CD14-positive monocyte (primary cell): ENCODE data around the gene DIPK1C. TPM values are rescaled to one million over a fixed set of nuclear protein-coding genes. Genes with fewer than 3 reads are reported as not detected.

Experiments used
- DNase-seq, 3 donors: peaks; one replicate each; pipeline ENCODE4 v3.0.0-alpha.2; 2011 to 2022
- H2AFZ ChIP-seq: 2 replicates; pipeline ENCODE4 v1.6.0; 2012; ENCODE audit warnings: mild to moderate bottlenecking, low read depth, low read length, inconsistent platforms; ENCODE audit not compliant: insufficient read depth, poor library complexity, severe bottlenecking
- H3K27ac ChIP-seq, 2 donors: 1 replicate in 1 of 2; 2 replicates in 1 of 2; pipeline ENCODE4 v1.5.1; 2012 to 2013; ENCODE audit warnings: low read length in 2 of 2, control low read depth in 1 of 2, inconsistent platforms in 1 of 2, low read depth in 1 of 2, mild to moderate bottlenecking in 1 of 2
- H3K27me3 ChIP-seq, 2 donors: one replicate each; pipeline versions ENCODE4 v1.6.0 to v1.6.1; 2011 to 2013; ENCODE audit warnings: low read length in 2 of 2; ENCODE audit not compliant: control insufficient read depth in 2 of 2, insufficient read depth in 2 of 2
- H3K36me3 ChIP-seq, 2 donors: replicated peaks in 1 of 2; 1 replicate in 1 of 2; 2 replicates in 1 of 2; pipeline versions ENCODE4 v1.5.1 to v1.6.1; 2012 to 2013; ENCODE audit warnings: low read length in 2 of 2, control low read depth in 1 of 2, inconsistent platforms in 1 of 2, mild to moderate bottlenecking in 1 of 2; ENCODE audit not compliant: insufficient read depth in 2 of 2, control insufficient read depth in 1 of 2
- H3K4me1 ChIP-seq, 2 donors: 1 replicate in 1 of 2; 2 replicates in 1 of 2; pipeline versions ENCODE4 v1.5.1 to v1.6.1; 2012 to 2013; ENCODE audit warnings: low read length in 2 of 2, control low read depth in 1 of 2, inconsistent platforms in 1 of 2, mild to moderate bottlenecking in 1 of 2, moderate library complexity in 1 of 2; ENCODE audit not compliant: insufficient read depth in 2 of 2, control insufficient read depth in 1 of 2
- H3K4me2 ChIP-seq: replicated peaks from 2 replicates; pipeline ENCODE3; 2012; ENCODE audit warnings: low read length, moderate library complexity, mild to moderate bottlenecking; ENCODE audit not compliant: poor library complexity, severe bottlenecking; ENCODE audit errors: extremely low read depth
- H3K4me3 ChIP-seq, 3 experiments: fragments of 200-600 bp in 1 of 3; sonication (generic) in 1 of 3; replicated peaks in 1 of 3; 1 replicate in 2 of 3; 2 replicates in 1 of 3; pipeline ENCODE4 v1.5.1; 2011 to 2013; ENCODE audit warnings: low read length in 3 of 3, mild to moderate bottlenecking in 3 of 3, control low read depth in 2 of 3, low read depth in 2 of 3, inconsistent platforms in 1 of 3, moderate library complexity in 1 of 3
- H3K79me2 ChIP-seq: 2 replicates; pipeline ENCODE4 v1.6.0; 2012; ENCODE audit warnings: mild to moderate bottlenecking, control low read depth, inconsistent platforms, low read length, moderate library complexity; ENCODE audit not compliant: insufficient read depth
- H3K9ac ChIP-seq: 2 replicates; pipeline ENCODE4 v1.6.0; 2017; ENCODE audit warnings: low read length, mild to moderate bottlenecking; ENCODE audit not compliant: insufficient read depth, poor library complexity, severe bottlenecking
- H3K9me3 ChIP-seq, 2 donors: replicated peaks in 1 of 2; 1 replicate in 1 of 2; 2 replicates in 1 of 2; pipeline versions ENCODE4 v1.5.1 to v1.6.1; 2012 to 2013; ENCODE audit warnings: low read length in 2 of 2, control low read depth in 1 of 2; ENCODE audit not compliant: control insufficient read depth in 1 of 2, insufficient read depth in 1 of 2
- H4K20me1 ChIP-seq: 2 replicates; pipeline ENCODE4 v1.6.0; 2012; ENCODE audit warnings: mild to moderate bottlenecking, low read length, control low read depth, moderate library complexity; ENCODE audit not compliant: insufficient read depth
- H3K27ac Mint-ChIP-seq, 7 donors: one replicate each; pipeline ENCODE4 v1.8.0; 2020; ENCODE audit warnings: mild to moderate bottlenecking in 7 of 7, mixed read lengths in 7 of 7, moderate library complexity in 6 of 7, inconsistent platforms in 2 of 7
- H3K27me3 Mint-ChIP-seq, 3 donors: one replicate each; pipeline ENCODE4 v1.8.0; 2021 to 2022; ENCODE audit warnings: low read depth in 3 of 3, mild to moderate bottlenecking in 3 of 3, mixed read lengths in 3 of 3, moderate library complexity in 3 of 3, inconsistent platforms in 1 of 3
- H3K36me3 Mint-ChIP-seq, 2 donors: one replicate each; pipeline ENCODE4 v1.8.0; 2020; ENCODE audit warnings: mixed read lengths in 2 of 2, inconsistent platforms in 1 of 2, mild to moderate bottlenecking in 1 of 2
- H3K4me1 Mint-ChIP-seq: one replicate; pipeline ENCODE4 v1.8.0; 2020; ENCODE audit warnings: mild to moderate bottlenecking, mixed read lengths
- H3K4me3 Mint-ChIP-seq, 2 donors: one replicate each; pipeline ENCODE4 v1.8.0; 2020; ENCODE audit warnings: mild to moderate bottlenecking in 2 of 2, mixed read lengths in 2 of 2, moderate library complexity in 1 of 2
- H3K9me3 Mint-ChIP-seq, 7 donors: one replicate each; pipeline ENCODE4 v1.8.0; 2020 to 2022; ENCODE audit warnings: mixed read lengths in 7 of 7, mild to moderate bottlenecking in 6 of 7, moderate library complexity in 6 of 7, inconsistent platforms in 2 of 7
- WGBS: methylation state at CpG from one replicate; pipeline ENCODE4 v1.1.5; 2013; ENCODE audit warnings: missing lambda C conversion rate; ENCODE audit not compliant: insufficient coverage; 5-methylcytosine and 5-hydroxymethylcytosine counted together
- intact Hi-C, 2 donors: fragments of 100-400 bp; cut with micrococcal nuclease; formaldehyde crosslinking; loops; one replicate each; pipeline versions ENCODE4 v1.15.0 to v1.15.1; 2023
- polyA plus RNA-seq, 3 donors: library from polyadenylated mRNA; depleted of rRNA in 1 of 3; unstranded in 2 of 3; stranded (reverse) in 1 of 3; fragments of 300-500 nt in 2 of 3; fragments of >200 nt in 1 of 3; fragmentation: Illumina TruSeq in 2 of 3; gene quantifications; 1 replicate in 2 of 3; 2 replicates in 1 of 3; pipeline ENCODE4 v1.2.3, GENCODE V29; 2012 to 2021
- TF ChIP-seq, protein P1 (sequence below): fragments of 200-600 bp; IDR thresholded peaks from one replicate; pipeline ENCODE4 v1.8.0; 2022; ENCODE audit warnings: antibody characterized with exemption, mild to moderate bottlenecking

DIPK1C gene
- polyA plus RNA-seq, 3 donors: not detected

GRCh38 chr18:74455386-74455785 lies 1.7 kb downstream of the DIPK1C start:
- Mint-ChIP-seq H3K27me3 (peaks cover 58 to 72% (median 65%) of the 10 kb centered on the region in 3 donors), H3K36me3 (peaks cover 4 to 6% of the 10 kb centered on the region in 2 donors)

GRCh38 chr18:74454279-74454751 lies 2.8 kb downstream of the DIPK1C start:
- peaks cover 8% of the 10 kb centered on the region for H3K4me1 Mint-ChIP-seq
- peaks cover 0 to 6% (median 5%) of the 10 kb centered on the region in 7 donors for H3K9me3 Mint-ChIP-seq
- Histone ChIP-seq H3K4me2 (no peak overlapping the region), H3K36me3 (no peaks in the 10 kb centered on the region), H3K9ac (no peak overlapping the region), H3K79me2 (no peaks in the 10 kb centered on the region), H3K27ac (no peak overlapping the region), H2AFZ (no peak overlapping the region), H4K20me1 (no peaks in the 10 kb centered on the region), H3K4me3 (no peak overlapping the region), H3K27me3 (peaks cover 32 to 57% of the 10 kb centered on the region in 2 donors), H3K9me3 (peaks cover 0 to 14% of the 10 kb centered on the region in 2 donors), H3K4me1 (peaks cover 6 to 9% of the 10 kb centered on the region in 2 donors)
- intact Hi-C loops: no loop called here
- WGBS: 100% methylated on average over 2 of the region's 9 CpGs
- no peak for DNase-seq
- no peak overlapping the region for H3K27ac Mint-ChIP-seq
- H3K4me3 Mint-ChIP-seq: peak overlapping the region in 1 of 2 donors; percentile 65
- H3K27me3 Mint-ChIP-seq: peaks cover 55 to 64% (median 58%) of the 10 kb centered on the region in 3 donors
- peaks cover 4 to 6% of the 10 kb centered on the region in 2 donors for H3K36me3 Mint-ChIP-seq
- TF ChIP-seq, protein P1, sequence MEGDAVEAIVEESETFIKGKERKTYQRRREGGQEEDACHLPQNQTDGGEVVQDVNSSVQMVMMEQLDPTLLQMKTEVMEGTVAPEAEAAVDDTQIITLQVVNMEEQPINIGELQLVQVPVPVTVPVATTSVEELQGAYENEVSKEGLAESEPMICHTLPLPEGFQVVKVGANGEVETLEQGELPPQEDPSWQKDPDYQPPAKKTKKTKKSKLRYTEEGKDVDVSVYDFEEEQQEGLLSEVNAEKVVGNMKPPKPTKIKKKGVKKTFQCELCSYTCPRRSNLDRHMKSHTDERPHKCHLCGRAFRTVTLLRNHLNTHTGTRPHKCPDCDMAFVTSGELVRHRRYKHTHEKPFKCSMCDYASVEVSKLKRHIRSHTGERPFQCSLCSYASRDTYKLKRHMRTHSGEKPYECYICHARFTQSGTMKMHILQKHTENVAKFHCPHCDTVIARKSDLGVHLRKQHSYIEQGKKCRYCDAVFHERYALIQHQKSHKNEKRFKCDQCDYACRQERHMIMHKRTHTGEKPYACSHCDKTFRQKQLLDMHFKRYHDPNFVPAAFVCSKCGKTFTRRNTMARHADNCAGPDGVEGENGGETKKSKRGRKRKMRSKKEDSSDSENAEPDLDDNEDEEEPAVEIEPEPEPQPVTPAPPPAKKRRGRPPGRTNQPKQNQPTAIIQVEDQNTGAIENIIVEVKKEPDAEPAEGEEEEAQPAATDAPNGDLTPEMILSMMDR: no peak

More at GRCh38 chr18:74455386-74455785, 1.7 kb downstream of the DIPK1C start:
- Mint-ChIP-seq H3K4me1 (peaks cover 9% of the 10 kb centered on the region), H3K9me3 (peaks cover 0 to 6% (median 5%) of the 10 kb centered on the region in 7 donors), H3K4me3 (peak overlapping the region in 1 of 2 donors; percentile 73), H3K27ac (no peak overlapping the region)
- Histone ChIP-seq H3K27me3 (peaks cover 32 to 64% of the 10 kb centered on the region in 2 donors), H3K9ac (no peak overlapping the region), H4K20me1 (no peaks in the 10 kb centered on the region), H3K4me3 (no peak overlapping the region), H3K27ac (no peak overlapping the region), H3K4me2 (no peak overlapping the region), H3K4me1 (peaks cover 6 to 9% of the 10 kb centered on the region in 2 donors), H2AFZ (no peak overlapping the region), H3K9me3 (peaks cover 0 to 14% of the 10 kb centered on the region in 2 donors), H3K79me2 (no peaks in the 10 kb centered on the region), H3K36me3 (no peaks in the 10 kb centered on the region)
- TF ChIP-seq, protein P1: no peak
- no peak for DNase-seq
- no CpG with 5 or more reads among the region's 10 CpGs for WGBS
- intact Hi-C loops: no loop called here
